ENCODE measurements around the gene AKR1B15.
"Not testable (repeated sequence)": the region's sequence is repeated elsewhere in the genome, so short reads cannot be mapped to it uniquely, and the experiment has no call there.

AKR1B15 gene

DNA sequence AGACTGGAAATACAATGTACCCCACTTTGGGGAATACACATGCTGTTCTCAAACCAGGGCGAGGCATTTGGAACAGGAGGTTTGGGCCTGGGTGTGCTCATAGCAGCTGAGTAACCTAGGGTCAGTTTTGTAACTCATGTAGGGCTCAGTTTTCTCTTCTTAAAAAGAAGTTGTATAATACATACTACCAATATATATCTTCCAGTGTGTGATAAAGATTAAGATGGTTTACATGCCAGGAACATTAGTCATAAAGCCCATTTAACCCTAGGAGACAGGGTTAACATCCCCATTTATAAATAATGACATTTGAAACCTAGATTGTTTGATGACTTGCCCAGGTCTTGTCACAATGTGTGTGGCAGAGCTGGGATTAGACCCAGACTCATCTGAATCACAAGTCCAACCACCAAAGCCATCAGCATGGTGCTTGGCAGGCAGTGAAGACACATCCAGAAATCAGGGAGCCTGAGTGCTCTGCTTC, 15.6 kb upstream of the AKR1B15 start:
- DNase-seq: no peak

DNA sequence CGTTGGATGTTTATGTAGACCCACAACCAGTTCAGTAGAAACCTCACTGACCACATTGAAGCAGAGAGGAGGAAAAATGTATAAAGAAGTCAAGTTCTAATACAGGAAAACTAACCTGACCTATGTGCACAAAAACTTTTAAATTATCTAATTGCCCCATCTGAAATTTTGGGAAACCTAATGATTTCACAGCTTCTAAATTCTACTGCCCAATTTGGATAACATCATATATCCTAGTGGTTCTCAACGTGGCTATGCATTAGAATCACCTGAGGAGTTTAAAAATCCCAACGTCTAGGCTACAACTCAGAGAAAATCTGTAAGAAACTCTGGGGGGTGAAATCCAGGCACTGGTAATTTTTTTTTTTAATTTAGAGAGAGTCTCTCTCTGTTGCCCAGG, 14.3 kb upstream of the AKR1B15 start:
- no peak for DNase-seq

GRCh38 chr7:134535272-134535918, 13.5 kb upstream of the AKR1B15 start:
- no peak for DNase-seq

DNA sequence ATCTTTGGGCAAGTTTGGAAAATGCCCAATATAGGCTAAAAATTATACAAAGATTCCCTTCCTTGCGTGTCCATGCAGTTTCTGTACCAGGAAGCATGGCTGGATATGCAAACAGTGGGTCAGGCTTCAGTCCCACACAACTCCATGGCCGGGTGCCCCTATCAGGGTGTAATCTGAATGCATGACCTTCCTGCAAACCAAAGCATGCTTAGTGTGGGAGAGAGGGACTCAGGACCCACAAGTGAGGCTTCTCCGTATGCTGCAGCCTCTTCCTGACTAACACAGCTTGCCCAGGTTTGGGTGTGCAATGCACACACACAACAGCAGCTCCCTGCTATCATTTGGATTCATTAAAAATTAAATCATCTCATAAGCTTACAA, 13.0 kb upstream of the AKR1B15 start:
- DNase-seq: no peak

GRCh38 chr7:134536558-134536957, 12.4 kb upstream of the AKR1B15 start:
- DNase-seq: not testable (repeated sequence)

DNA sequence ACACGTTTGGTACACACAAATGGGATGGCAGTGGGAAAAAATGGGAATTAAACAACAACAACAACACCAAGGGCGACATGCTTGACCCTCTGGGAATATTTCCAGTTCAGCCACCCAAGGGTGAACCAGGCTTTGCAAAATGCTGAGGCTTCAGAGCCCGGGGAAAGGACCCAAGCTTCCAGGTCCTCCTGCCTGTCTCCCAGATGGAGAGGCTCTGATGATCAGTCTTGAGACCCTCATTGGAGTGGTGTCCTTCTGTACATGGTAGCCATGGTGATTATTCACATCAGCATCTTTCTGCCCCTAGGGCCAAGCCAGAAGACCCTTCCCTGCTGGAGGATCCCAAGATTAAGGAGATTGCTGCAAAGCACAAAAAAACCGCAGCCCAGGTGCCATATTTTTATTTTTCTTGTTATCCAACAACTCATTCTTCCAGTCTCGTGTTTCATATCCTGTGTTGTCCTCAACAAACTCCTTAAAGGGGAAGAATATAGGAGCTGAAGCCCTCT, 11.6 kb upstream of the AKR1B15 start:
- DNase-seq: not testable (repeated sequence)

GRCh38 chr7:134539380-134540004, 9.4 kb upstream of the AKR1B15 start:
- DNase-seq: no peak

- not testable (repeated sequence) for DNase-seq
Measured at GRCh38 chr7:134541501-134542194, 7.3 kb upstream of the AKR1B15 start.

DNA sequence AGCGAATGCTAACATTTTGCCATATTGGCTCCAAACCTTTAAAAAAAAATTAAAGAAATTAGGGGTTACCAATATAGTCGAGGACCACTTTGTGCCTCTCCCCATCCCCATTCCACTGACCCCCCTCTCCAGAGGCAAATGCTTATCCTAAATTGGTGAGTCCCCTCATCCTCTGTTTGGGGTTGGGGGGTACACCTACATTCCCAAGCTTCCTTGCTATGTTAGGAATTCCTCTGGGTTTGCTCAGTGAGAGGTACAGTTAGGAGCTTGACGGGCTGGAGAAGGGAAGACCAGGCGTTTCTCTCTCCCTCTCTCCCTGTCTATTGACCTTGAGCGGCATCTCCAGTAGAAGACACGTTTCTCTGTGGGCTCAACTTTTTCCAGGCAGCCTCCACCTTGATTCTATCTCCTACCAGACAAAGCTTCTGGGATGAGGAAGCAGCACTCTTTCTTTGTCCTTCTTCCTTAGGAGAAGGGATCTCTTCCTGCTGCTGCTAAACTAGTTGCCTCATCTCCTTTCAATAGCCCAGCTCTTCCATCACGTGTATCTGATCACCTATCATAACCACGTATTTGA, 6.6 kb upstream of the AKR1B15 start:
- DNase-seq: no peak

GRCh38 chr7:134545380-134545779, 3.5 kb upstream of the AKR1B15 start:
- DNase-seq: no peak

DNA sequence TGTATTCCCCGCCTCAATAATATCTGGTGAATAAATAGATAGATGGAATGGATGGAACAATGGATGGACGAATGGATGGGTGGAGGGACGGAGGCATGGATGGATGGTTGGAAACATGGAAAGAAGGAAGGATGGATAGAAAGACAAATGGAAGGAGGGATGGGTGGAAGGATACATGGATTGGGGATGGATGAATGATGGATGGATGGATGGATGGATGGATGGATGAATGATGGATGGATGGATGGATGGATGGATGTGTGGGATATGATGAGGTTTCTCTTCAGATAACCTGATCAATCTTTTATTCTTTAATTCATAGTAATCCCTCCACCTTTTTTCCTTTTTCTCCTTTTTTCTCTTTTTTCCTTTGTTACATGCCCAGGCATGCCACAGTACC, 3.0 kb upstream of the AKR1B15 start:
- no peak for DNase-seq

- no peak for DNase-seq
Measured at GRCh38 chr7:134546955-134547354, 2.0 kb upstream of the AKR1B15 start.

DNA sequence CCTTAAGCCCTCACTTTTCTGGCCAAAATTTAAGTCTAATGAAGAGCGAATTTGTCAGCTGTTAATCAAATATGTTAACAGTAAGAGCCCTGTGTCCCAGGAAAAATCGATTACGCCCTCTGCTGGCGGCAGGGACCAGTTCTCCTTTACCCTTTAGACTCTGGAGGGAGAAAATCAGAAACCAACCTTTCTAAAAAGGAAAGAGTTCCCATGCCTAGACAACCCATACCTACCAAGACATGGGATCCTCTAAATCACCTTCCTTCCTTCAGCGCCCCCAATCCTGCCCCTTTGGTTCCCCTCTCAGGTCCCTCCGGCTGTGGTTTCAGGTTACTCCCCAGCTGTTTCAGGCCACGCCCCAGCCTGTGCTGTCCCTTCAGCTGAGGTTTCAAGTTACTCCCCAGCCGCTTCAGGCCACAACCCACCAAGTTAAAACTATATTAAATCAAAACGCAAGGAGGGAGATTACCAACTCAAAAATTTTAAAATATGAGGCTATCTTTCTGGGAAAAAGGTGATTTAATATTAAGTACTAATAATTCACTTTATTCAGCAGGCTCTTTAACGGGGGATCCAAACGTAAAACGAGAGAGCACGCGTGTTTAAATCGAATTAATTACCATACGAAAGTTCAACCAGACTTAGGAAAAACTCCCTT, 1.4 kb upstream of the AKR1B15 start:
- peak; percentile 73 for DNase-seq

DNA sequence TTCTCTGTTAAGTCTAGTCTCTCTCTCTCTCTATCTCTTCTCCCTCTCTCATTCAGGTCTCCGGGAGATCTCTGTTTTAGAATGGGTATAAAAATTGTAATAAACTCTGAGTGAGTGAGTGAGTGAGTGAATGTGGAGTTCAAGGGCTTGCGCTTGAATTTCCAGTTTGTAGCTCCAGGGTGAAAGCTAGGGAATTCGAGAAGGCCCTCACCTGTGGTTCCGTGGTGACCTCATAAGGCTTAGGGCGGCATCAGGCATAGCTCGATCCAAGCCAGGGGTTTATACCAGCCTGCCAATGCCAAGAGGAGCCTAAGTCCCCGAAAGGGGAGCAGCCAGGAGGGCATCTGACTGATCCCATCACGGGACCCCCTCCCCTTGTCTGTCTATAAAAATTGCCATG, 456 bp downstream of the AKR1B15 start:
- DNase-seq: no peak

- no peak for DNase-seq
Measured at GRCh38 chr7:134552105-134552504, 3.2 kb downstream of the AKR1B15 start.

- peak; percentile 6 for DNase-seq
Measured at GRCh38 chr7:134553976-134554375, 5.1 kb downstream of the AKR1B15 start.

DNA sequence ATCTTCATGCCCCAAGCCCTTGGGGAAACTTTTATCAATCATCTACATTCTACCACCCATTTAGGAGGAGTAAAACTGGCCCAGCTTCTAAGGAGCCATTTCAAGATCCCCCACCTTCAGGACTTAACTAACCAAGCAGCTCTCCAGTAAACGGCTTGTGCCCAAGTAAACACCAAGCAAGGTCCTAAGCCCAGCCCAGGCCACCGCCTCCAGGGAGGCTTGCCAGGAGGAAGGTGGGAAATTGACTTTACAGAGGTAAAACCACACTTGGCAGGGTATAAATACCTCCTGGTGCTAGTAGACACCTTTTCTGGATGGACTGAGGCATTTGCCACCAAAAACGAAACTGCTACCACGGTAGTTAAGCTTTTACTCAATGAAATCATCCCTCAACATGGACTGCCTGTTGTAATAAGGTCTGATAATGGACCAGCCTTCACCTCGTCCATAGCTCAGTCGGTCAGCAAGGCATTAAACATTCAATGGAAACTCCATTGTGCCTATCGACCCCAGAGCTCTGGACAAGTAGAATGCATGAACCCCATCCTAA, 5.6 kb downstream of the AKR1B15 start:
- no peak for DNase-seq

DNA sequence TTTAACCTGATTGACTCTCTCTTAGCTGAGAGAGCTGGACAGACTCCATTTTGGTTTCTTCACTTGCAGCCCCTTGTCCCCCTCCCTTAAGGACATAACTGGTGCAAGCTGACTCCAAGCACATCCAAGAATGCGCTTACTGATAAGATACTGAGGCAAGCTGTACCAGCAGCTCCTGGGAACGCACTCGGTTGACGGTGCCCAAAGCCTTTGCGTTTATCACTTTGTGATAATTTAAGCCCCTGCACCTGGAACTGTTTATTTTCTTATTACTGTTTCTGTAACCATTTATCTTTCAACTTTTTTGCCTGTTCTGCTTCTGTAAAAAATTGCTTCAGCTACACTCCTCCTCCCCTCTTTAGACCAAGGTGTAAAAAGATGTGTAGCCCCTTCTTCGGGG, 8.5 kb downstream of the AKR1B15 start:
- no peak for DNase-seq

DNA sequence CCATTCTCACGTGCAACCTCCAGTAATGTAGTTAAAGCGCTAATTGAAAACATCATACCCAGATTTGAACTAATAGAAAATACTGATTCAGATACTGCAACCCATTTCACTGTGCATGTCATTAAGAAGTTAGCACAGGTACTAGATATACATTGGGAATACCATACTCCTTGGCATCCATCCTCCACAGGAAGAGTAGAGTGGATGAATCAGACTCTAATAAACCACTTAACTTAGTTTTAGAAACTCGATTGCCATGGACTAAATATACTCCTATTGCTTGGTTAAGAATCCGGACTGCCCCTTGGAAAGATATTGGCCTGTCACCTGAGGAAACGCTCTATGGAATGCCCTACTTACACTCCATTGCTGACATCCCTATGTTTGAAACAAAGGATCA, 9.5 kb downstream of the AKR1B15 start:
- no peak for DNase-seq

DNA sequence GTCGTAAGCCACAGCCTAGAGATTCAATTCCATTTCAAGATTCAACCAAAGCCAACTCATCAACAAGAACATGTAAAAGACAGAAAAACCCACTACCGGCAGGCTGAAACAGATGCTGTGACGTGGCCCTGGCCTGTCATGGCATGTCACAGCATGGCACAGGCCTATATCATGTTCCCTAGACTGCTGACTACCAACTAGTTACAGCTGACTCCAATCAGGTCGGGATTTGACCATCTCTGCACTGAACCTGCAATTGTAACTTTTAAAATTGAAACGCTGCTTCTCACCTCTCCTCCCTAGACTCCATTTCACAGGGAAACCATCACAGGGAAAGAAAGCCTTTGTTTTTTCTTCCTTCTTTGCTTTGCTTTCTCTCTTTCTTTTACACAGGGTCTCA, 12.7 kb downstream of the AKR1B15 start:
- DNase-seq: not testable (repeated sequence)

GRCh38 chr7:134562136-134562535, 13.2 kb downstream of the AKR1B15 start:
- no peak for DNase-seq

- not testable (repeated sequence) for DNase-seq
Measured at GRCh38 chr7:134563398-134563749, 14.5 kb downstream of the AKR1B15 start.

GRCh38 chr7:134565643-134566136, 16.8 kb downstream of the AKR1B15 start:
- no peak for DNase-seq

Data from activated CD4-positive, alpha-beta T cell treated with anti-CD3 and anti-CD28 coated beads, Interleukin-2, Interleukin-6, amounts not matched to agents 100 ng/mL and 50 ng/mL, durations not matched to agents 16 hours and 8 hours (primary cell).